ENCODE measurements around the gene TEX14. TPM values are rescaled to one million over a fixed set of nuclear protein-coding genes. Genes with fewer than 3 reads are reported as not detected.

TEX14 gene
- total and polyA plus RNA-seq, 2 donors (not counting 3 experiments of a cell fraction or from before 2014, with no cell fraction given) = 0.10 TPM; not detected in 1

DNA sequence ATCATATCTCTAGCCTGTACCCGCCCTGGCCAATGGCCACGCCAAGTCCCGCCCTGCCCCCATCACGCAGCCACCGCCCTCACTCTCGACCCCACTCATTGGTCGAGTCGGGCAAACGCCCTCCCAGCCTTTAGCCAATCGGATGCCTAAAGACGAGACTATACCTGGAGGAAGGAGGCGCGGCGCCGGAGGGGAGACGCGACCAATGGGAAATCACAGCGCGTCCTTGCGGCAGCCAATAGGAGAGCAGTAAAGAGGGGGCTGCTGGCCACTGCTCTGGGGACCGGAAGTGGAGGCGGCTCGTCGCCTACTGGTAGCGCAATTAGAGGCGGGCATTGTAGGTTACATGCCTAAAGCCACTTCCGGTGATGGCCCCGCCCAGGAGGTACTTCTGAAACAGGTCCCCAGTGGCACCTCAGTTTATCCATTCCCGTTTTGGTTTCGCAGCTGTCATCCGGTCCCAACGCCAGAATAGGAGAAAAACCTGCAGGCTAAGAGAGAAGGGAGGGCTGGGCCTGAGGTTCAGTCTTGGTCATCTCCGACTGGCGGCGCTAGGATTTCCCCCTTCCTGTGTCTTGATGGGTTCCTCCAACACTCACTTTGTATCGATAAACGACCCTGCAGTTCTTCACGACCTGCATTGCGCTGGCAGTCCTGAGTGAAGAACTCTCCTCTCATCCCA, 173.8 kb downstream of the TEX14 start:
- peak overlapping the region; percentile 72 for H2AFZ ChIP-seq (ENCODE audit: low read depth, low read length)
- intact Hi-C loops (cut with micrococcal nuclease) (loop anchor here (1.0 to 5.0 kb wide), 13 partner anchors 59 to 909 kb away; partner anchors contain the start of genes PPM1E, PRR11, SKA2 and SUPT4H1), dilution Hi-C loops (cut with MboI; ENCODE audit: extremely low pct_ligation_motif_present, low sequenced_read_pairs) (no loop called here)
- no peaks in the 10 kb centered on the region for H3K9me1 ChIP-seq (replicated peaks; ENCODE audit: control insufficient read depth, extremely low read depth, insufficient read depth, low read length)
- no peaks in the 10 kb centered on the region for H3K36me3 ChIP-seq (ENCODE audit: control insufficient read depth in 2 of 2, extremely low read depth in 1 of 2, insufficient read depth in 2 of 2, low read length in 2 of 2)
- no peaks in the 10 kb centered on the region for H3K79me2 ChIP-seq (ENCODE audit: control insufficient read depth, insufficient read depth, low read length)
- no peaks in the 10 kb centered on the region for H3K27me3 ChIP-seq (ENCODE audit: control insufficient read depth in 2 of 2, insufficient read depth in 2 of 2, low read length in 2 of 2)
- H3K9me3 ChIP-seq (replicated peaks; ENCODE audit: control insufficient read depth, insufficient read depth, low read length) = no peaks in the 10 kb centered on the region
- peaks cover 18% of the 10 kb centered on the region for H3K4me1 ChIP-seq (ENCODE audit: control insufficient read depth, extremely low read depth, insufficient read depth, low read length)
- H3K27ac ChIP-seq (ENCODE audit: insufficient read depth, low read depth, low read length) = peak overlapping the region; percentile 81
- no peaks in the 10 kb centered on the region for H4K20me1 ChIP-seq (replicated peaks; ENCODE audit: control insufficient read depth, extremely low read depth, insufficient read depth, low read length)
- no peak for TF ChIP-seq EZH2 (IDR thresholded peaks at IDR 0.05; ENCODE audit: borderline replicate concordance, low read depth, low read length, severe bottlenecking)
- peak; percentile 44 for TF ChIP-seq POLR2AphosphoS5 (IDR thresholded peaks at IDR 0.05; ENCODE audit: insufficient read depth, low read depth, low read length)
- TF ChIP-seq MYC (IDR thresholded peaks at IDR 0.05; ENCODE audit: low read depth, low read length) = peak; percentile 1
- TF ChIP-seq FOS (IDR thresholded peaks at IDR 0.05; ENCODE audit: borderline replicate concordance, insufficient read depth, low read length) = no peak
- TF ChIP-seq GATA2 (IDR thresholded peaks at IDR 0.05; ENCODE audit: insufficient read depth, insufficient read length, low read depth, low read length) = no peak
- no peak for TF ChIP-seq JUN (IDR thresholded peaks at IDR 0.05; ENCODE audit: borderline replicate concordance, insufficient read depth, insufficient read length, low read depth)
- TF ChIP-seq, protein P1, sequence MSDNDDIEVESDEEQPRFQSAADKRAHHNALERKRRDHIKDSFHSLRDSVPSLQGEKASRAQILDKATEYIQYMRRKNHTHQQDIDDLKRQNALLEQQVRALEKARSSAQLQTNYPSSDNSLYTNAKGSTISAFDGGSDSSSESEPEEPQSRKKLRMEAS (IDR thresholded peaks at IDR 0.05; ENCODE audit: insufficient read depth, insufficient read length) = no peak
- peak; percentile 71 for TF ChIP-seq POLR2A (IDR thresholded peaks at IDR 0.05; ENCODE audit: low read depth, low read length)
- TF ChIP-seq, protein P2, sequence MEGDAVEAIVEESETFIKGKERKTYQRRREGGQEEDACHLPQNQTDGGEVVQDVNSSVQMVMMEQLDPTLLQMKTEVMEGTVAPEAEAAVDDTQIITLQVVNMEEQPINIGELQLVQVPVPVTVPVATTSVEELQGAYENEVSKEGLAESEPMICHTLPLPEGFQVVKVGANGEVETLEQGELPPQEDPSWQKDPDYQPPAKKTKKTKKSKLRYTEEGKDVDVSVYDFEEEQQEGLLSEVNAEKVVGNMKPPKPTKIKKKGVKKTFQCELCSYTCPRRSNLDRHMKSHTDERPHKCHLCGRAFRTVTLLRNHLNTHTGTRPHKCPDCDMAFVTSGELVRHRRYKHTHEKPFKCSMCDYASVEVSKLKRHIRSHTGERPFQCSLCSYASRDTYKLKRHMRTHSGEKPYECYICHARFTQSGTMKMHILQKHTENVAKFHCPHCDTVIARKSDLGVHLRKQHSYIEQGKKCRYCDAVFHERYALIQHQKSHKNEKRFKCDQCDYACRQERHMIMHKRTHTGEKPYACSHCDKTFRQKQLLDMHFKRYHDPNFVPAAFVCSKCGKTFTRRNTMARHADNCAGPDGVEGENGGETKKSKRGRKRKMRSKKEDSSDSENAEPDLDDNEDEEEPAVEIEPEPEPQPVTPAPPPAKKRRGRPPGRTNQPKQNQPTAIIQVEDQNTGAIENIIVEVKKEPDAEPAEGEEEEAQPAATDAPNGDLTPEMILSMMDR (IDR thresholded peaks at IDR 0.05; ENCODE audit: extremely low read depth in 1 of 2, insufficient read depth in 1 of 2, low read depth in 1 of 2, low read length in 2 of 2) = no peak
- POLR2A ChIA-PET = interaction anchor here (0.6 to 3.0 kb wide), 4 partner anchors 109 to 487 kb away, joined by 3 to 46 read pairs (median 12); no protein-coding TSS in a partner anchor
- CTCF ChIA-PET = interaction anchor here (0.8 to 3.9 kb wide), 21 partner anchors 10 to 793 kb away, joined by 3 to 88 read pairs (median 6); no protein-coding TSS in a partner anchor
- H3K4me3 ChIP-seq (replicated peaks in 1 of 3; ENCODE audit: insufficient read depth in 1 of 3, low read depth in 1 of 3, low read length in 3 of 3) = peak overlapping the region; percentile 29 to 73 (median 56)
- peak overlapping the region; percentile 85 for H3K9ac ChIP-seq (replicated peaks; ENCODE audit: extremely low read depth, insufficient read depth, low read length)
- FAIRE-seq (peak; percentile 100), DNase-seq (ENCODE audit: low read depth, low spot score) (peak; percentile 100)
- peak overlapping the region; percentile 71 for H3K4me2 ChIP-seq (ENCODE audit: insufficient read depth, low read length)
- BruUV-seq (replicated peaks) = no TSS peak

Measured in endothelial cell of umbilical vein (primary cell).